GM12878 (cell line): ENCODE measurements around the gene LRRC7. TPM values are rescaled to one million over a fixed set of nuclear protein-coding genes. Genes with fewer than 3 reads are reported as not detected.

Experiments used
- ATAC-seq: fragments of 200-7000 bp; cut with Tn5 transposase; 3 replicates; pipeline ENCODE4 v1.9.1; 2020; ENCODE audit warnings: mild to moderate bottlenecking, moderate library complexity
- BruUV-seq: library from RNA; stranded (reverse); fragments of 400-500 nt; replicated peaks from 2 replicates; lab custom pipeline; 2021; lab: Mats Ljungman, UMichigan
- CTCF ChIA-PET: fragments of 300-600 bp; sonication (Branson Sonifier 250); formaldehyde crosslinking; extraction: SDS; loops from one replicate; lab custom pipeline; 2021; ENCODE audit warnings: inconsistent platforms; lab: Yijun Ruan, JAX
- POLR2A ChIA-PET: fragments of 350-600 bp; formaldehyde crosslinking; extraction: SDS; loops from one replicate; lab custom pipeline; 2021; ENCODE audit warnings: inconsistent platforms; lab: Charles Lee
- RAD21 ChIA-PET: fragments of 300-600 bp; sonication (Branson Sonifier 250); formaldehyde crosslinking; loops from one replicate; lab custom pipeline; 2023; ENCODE audit warnings: antibody characterized with exemption; ENCODE audit not compliant: unreplicated experiment; lab: Charles Lee
- SMC1A ChIA-PET: fragments of 300-600 bp; sonication (Branson Sonifier 250); formaldehyde crosslinking; loops from one replicate; lab custom pipeline; 2023; ENCODE audit not compliant: unreplicated experiment, uncharacterized antibody; lab: Charles Lee
- DNase-seq: peaks from one replicate; pipeline ENCODE4 v3.0.0-alpha.2; 2011; ENCODE audit warnings: low read depth, low spot score
- FAIRE-seq: peaks from 3 replicates; lab custom pipeline; 2011; peaks lifted over from hg19 to GRCh38; lab: Jason Lieb, UNC
- H2AFZ ChIP-seq: 2 replicates; pipeline ENCODE4 v1.6.0; 2011; ENCODE audit warnings: low read depth, low read length, control low read depth; ENCODE audit not compliant: control insufficient read depth
- H3K27ac ChIP-seq: 2 replicates; pipeline ENCODE4 v1.5.1; 2011; ENCODE audit warnings: control low read depth; ENCODE audit not compliant: control insufficient read depth, insufficient read depth
- H3K27me3 ChIP-seq, 2 experiments: replicated peaks in 1 of 2; 2 replicates each; pipeline versions ENCODE4 v1.6.0 to v1.6.1; 2011; ENCODE audit warnings: low read length in 1 of 2; ENCODE audit not compliant: control insufficient read depth in 2 of 2, insufficient read depth in 2 of 2
- H3K36me3 ChIP-seq, 2 experiments: 2 replicates each; pipeline ENCODE4 v1.5.1; 2011; ENCODE audit warnings: low read length in 1 of 2; ENCODE audit not compliant: control insufficient read depth in 2 of 2, insufficient read depth in 2 of 2
- H3K4me1 ChIP-seq: 2 replicates; pipeline ENCODE4 v1.6.1; 2011; ENCODE audit warnings: mild to moderate bottlenecking, low read length, moderate library complexity, mixed read lengths; ENCODE audit not compliant: control insufficient read depth, insufficient read depth
- H3K4me2 ChIP-seq: 2 replicates; pipeline ENCODE4 v1.6.0; 2011; ENCODE audit warnings: control low read depth; ENCODE audit not compliant: control insufficient read depth, insufficient read depth
- H3K4me3 ChIP-seq: fragments of 200-600 bp; sonication (generic); 2 replicates; pipeline ENCODE4 v1.5.1; 2016
- H3K79me2 ChIP-seq: 2 replicates; pipeline ENCODE4 v1.6.0; 2011; ENCODE audit warnings: low read length; ENCODE audit not compliant: control insufficient read depth, insufficient read depth
- H3K9ac ChIP-seq: 2 replicates; pipeline ENCODE4 v1.8.0; 2011; ENCODE audit warnings: low read length, control low read depth, mixed read lengths; ENCODE audit not compliant: control insufficient read depth, insufficient read depth
- H3K9me3 ChIP-seq: replicated peaks from 3 replicates; pipeline ENCODE4 v1.5.1; 2011; ENCODE audit warnings: mild to moderate bottlenecking, low read length; ENCODE audit not compliant: control insufficient read depth, insufficient read depth
- H4K20me1 ChIP-seq: 2 replicates; pipeline ENCODE4 v1.6.0; 2011; ENCODE audit not compliant: control insufficient read depth, insufficient read depth
- CHD4 ChIP-seq: fragments of 200-600 bp; sonication (generic); IDR thresholded peaks from 2 replicates; pipeline ENCODE4 v1.6.1; 2016; ENCODE audit warnings: mild to moderate bottlenecking
- DPF2 ChIP-seq: fragments of 450-650 bp; IDR thresholded peaks from 2 replicates; pipeline ENCODE4 v1.6.1; 2017; ENCODE audit warnings: mild to moderate bottlenecking
- EED ChIP-seq: sonication (generic); IDR thresholded peaks from 2 replicates; pipeline ENCODE4 v1.6.1; 2016; ENCODE audit warnings: antibody characterized with exemption, low read depth
- EP300 ChIP-seq, 2 experiments: fragments of 150-350 bp in 1 of 2; IDR thresholded peaks; 2 replicates each; pipeline ENCODE4 v1.6.1; 2011 to 2012; ENCODE audit warnings: low read depth in 2 of 2, low read length in 2 of 2, borderline replicate concordance in 1 of 2, improper control_type of control experiment in 1 of 2, inconsistent platforms in 1 of 2; ENCODE audit not compliant: control insufficient read depth in 1 of 2
- FOXK2 ChIP-seq: fragments of 450-650 bp; IDR thresholded peaks from 2 replicates; pipeline ENCODE4 v1.6.1; 2017; ENCODE audit warnings: mild to moderate bottlenecking, moderate library complexity
- IRF3 ChIP-seq: fragments of 450-650 bp; IDR thresholded peaks from 2 replicates; pipeline ENCODE4 v1.6.1; 2014; ENCODE audit warnings: mild to moderate bottlenecking
- KDM1A ChIP-seq: fragments of 200-600 bp; sonication (generic); IDR thresholded peaks from 2 replicates; pipeline ENCODE4 v1.6.1; 2016; ENCODE audit warnings: borderline replicate concordance
- KLF5 ChIP-seq: fragments of 450-650 bp; IDR thresholded peaks from 2 replicates; pipeline ENCODE4 v1.6.1; 2014; ENCODE audit warnings: mild to moderate bottlenecking; ENCODE audit not compliant: partially characterized antibody
- MXI1 ChIP-seq: fragments of 150-350 bp; IDR thresholded peaks from 2 replicates; pipeline ENCODE4 v1.6.1; 2011; ENCODE audit warnings: low read depth, mild to moderate bottlenecking, inconsistent platforms, low read length, improper control_type of control experiment
- NFIC ChIP-seq: IDR thresholded peaks from 2 replicates; pipeline ENCODE4 v1.6.1; 2012; ENCODE audit warnings: low read depth, mild to moderate bottlenecking, inconsistent platforms, low read length, moderate library complexity
- PAX8 ChIP-seq: fragments of 450-650 bp; IDR thresholded peaks from 2 replicates; pipeline ENCODE4 v1.6.1; 2017; ENCODE audit warnings: mild to moderate bottlenecking, moderate library complexity
- PKNOX1 ChIP-seq: fragments of 450-650 bp; IDR thresholded peaks from 2 replicates; pipeline ENCODE4 v1.6.1; 2016; ENCODE audit warnings: mild to moderate bottlenecking
- POLR2AphosphoS5 ChIP-seq: IDR thresholded peaks from 2 replicates; pipeline ENCODE4 v1.6.1; 2011; ENCODE audit warnings: mild to moderate bottlenecking, low read length, inconsistent platforms
- SMAD1 ChIP-seq: fragments of 450-650 bp; IDR thresholded peaks from 2 replicates; pipeline ENCODE4 v1.6.1; 2018; ENCODE audit warnings: mild to moderate bottlenecking, low read depth; ENCODE audit not compliant: partially characterized antibody
- TBL1XR1 ChIP-seq: IDR thresholded peaks from 2 replicates; pipeline ENCODE4 v1.6.1; 2012; ENCODE audit warnings: low read depth, low read length, improper control_type of control experiment
- WRNIP1 ChIP-seq: IDR thresholded peaks from 2 replicates; pipeline ENCODE4 v1.6.1; 2011; ENCODE audit warnings: low read depth, low read length, improper control_type of control experiment, borderline replicate concordance
- ZNF24 ChIP-seq: fragments of 450-650 bp; IDR thresholded peaks from 2 replicates; pipeline ENCODE4 v1.6.1; 2017; ENCODE audit warnings: antibody characterized with exemption, mild to moderate bottlenecking
- ZNF274 ChIP-seq: IDR thresholded peaks from one replicate; pipeline ENCODE4 v1.8.0; 2011; ENCODE audit not compliant: insufficient read length, insufficient read depth
- ZNF622 ChIP-seq: fragments of 450-650 bp; IDR thresholded peaks from 2 replicates; pipeline ENCODE4 v1.6.1; 2017; ENCODE audit warnings: mild to moderate bottlenecking, inconsistent platforms
- in situ Hi-C: fragments of 300-500 bp; cut with MboI; formaldehyde crosslinking; loops from 9 replicates; pipeline ENCODE4 v1.14.3; 2018; ENCODE audit warnings: mixed read lengths
- intact Hi-C: fragments of 100-400 bp; cut with micrococcal nuclease; formaldehyde crosslinking; loops from one replicate; pipeline ENCODE4 v1.14.2; 2022; ENCODE audit not compliant: unreplicated experiment
- polyA plus RNA-seq, 11 experiments: library from polyadenylated mRNA; depleted of rRNA in 4 of 11; unstranded in 6 of 11; stranded (reverse) in 5 of 11; fragments of >200 nt; fragmentation: Nextera tagmentation in 4 of 11; fragmentation: Illumina TruSeq in 1 of 11; extraction: Ambion mirVana in 4 of 11; extraction: Trizol in 1 of 11; gene quantifications; 1 replicate in 1 of 11; 2 replicates in 10 of 11; pipeline versions ENCODE4 v1.2.1 to v1.2.3, GENCODE V29; 2011 to 2016; ENCODE audit warnings: inconsistent platforms in 2 of 11, missing spikeins in 2 of 11, low read depth in 1 of 11
- total RNA-seq, 4 experiments: library from RNA; depleted of rRNA in 3 of 4; stranded (reverse); fragments of >200 nt in 3 of 4; fragmentation: Illumina TruSeq in 1 of 4; extraction: Trizol in 1 of 4; gene quantifications; 2 replicates each; pipeline versions ENCODE4 v1.2.1 to v1.2.3, GENCODE V29; 2013 to 2021

LRRC7 gene
- total and polyA plus RNA-seq, 10 of the 15 experiments (the other 5 are each of a cell fraction or from before 2014, with no cell fraction given) = 0.05 to 1.4 (median 0.24) TPM; not detected in 5

- POLR2A ChIA-PET = no interaction called here
- no peaks in the 10 kb centered on the region for H4K20me1 ChIP-seq
- FAIRE-seq (no peak), ATAC-seq (no peak), DNase-seq (no peak)
- no peak overlapping the region for H3K4me2 ChIP-seq
- no peaks in the 10 kb centered on the region for H3K9me3 ChIP-seq
- H3K4me1 ChIP-seq = no peaks in the 10 kb centered on the region
- TF ChIP-seq ZNF274 = no peak
- no peak for TF ChIP-seq POLR2AphosphoS5
- TF ChIP-seq PAX8 = no peak
- no peak for TF ChIP-seq IRF3
- no peak for TF ChIP-seq SMAD1
- TF ChIP-seq MXI1 = no peak
- no peak for TF ChIP-seq TBL1XR1
- no peak for TF ChIP-seq EED
- no peak for TF ChIP-seq ZNF24
- TF ChIP-seq FOXK2 = no peak
- TF ChIP-seq ZNF622 = no peak
- TF ChIP-seq KDM1A = no peak
- TF ChIP-seq NFIC = no peak
- TF ChIP-seq CHD4 = no peak
- no peak for TF ChIP-seq WRNIP1
- TF ChIP-seq DPF2 = no peak
- TF ChIP-seq EP300 (IDR thresholded peaks at IDR 0.05; ENCODE audit: borderline replicate concordance in 1 of 2, control insufficient read depth in 1 of 2, low read depth in 2 of 2, low read length in 2 of 2) = no peak
- no peak for TF ChIP-seq KLF5
- TF ChIP-seq PKNOX1 = no peak
- RAD21 ChIA-PET = no interaction called here
- no peaks in the 10 kb centered on the region for H3K27me3 ChIP-seq
- in situ Hi-C loops = no loop called here
- no peak overlapping the region for H3K4me3 ChIP-seq
- CTCF ChIA-PET = no interaction called here
- no peak overlapping the region for H3K9ac ChIP-seq
- no peaks in the 10 kb centered on the region for H3K79me2 ChIP-seq
- intact Hi-C loops = no loop called here
- BruUV-seq = no TSS peak
- H3K36me3 ChIP-seq = no peaks in the 10 kb centered on the region
- SMC1A ChIA-PET = no interaction called here
- H2AFZ ChIP-seq = no peak overlapping the region
- H3K27ac ChIP-seq = no peak overlapping the region
These were observed 524.1 kb downstream of the LRRC7 start for GRCh38 chr1:70091811-70092210.
